SU-DHL-6 (cell line): ENCODE data around the gene DPEP1.

ENCODE experiments used
- H2AFZ ChIP-seq: fragments of 200-600 bp; sonication (generic); 2 replicates; pipeline ENCODE4 v1.6.1; 2014; ENCODE audit warnings: low read depth, mild to moderate bottlenecking, moderate library complexity, mixed read lengths, antibody characterized with exemption, low read length; ENCODE audit not compliant: severe bottlenecking
- H3F3A ChIP-seq: fragments of 200-600 bp; shearing (Covaris generic); 2 replicates; pipeline ENCODE4 v1.6.0; 2016; ENCODE audit warnings: antibody characterized with exemption, mild to moderate bottlenecking; ENCODE audit not compliant: insufficient read depth
- H3K27ac ChIP-seq: fragments of 200-600 bp; sonication (generic); 2 replicates; pipeline ENCODE4 v1.5.1; 2016; ENCODE audit warnings: low read depth, mild to moderate bottlenecking, low read length, moderate library complexity, mixed read lengths
- H3K27me3 ChIP-seq: fragments of 200-600 bp; sonication (generic), shearing (Covaris generic); 2 replicates; pipeline ENCODE4 v1.6.0; 2014; ENCODE audit warnings: mild to moderate bottlenecking, low read length
- H3K36me3 ChIP-seq: fragments of 200-600 bp; sonication (generic); 2 replicates; pipeline ENCODE4 v1.6.1; 2014; ENCODE audit warnings: mild to moderate bottlenecking, low read length, mixed read lengths
- H3K4me2 ChIP-seq: fragments of 300-600, 200-600 bp; shearing (Covaris generic), sonication (generic); 2 replicates; pipeline ENCODE4 v1.6.0; 2014; ENCODE audit warnings: low read length, low read depth, mild to moderate bottlenecking; ENCODE audit not compliant: poor library complexity, severe bottlenecking
- H3K4me3 ChIP-seq: fragments of 200-600 bp; sonication (generic); 2 replicates; pipeline ENCODE4 v1.5.1; 2014; ENCODE audit warnings: antibody characterized with exemption, low read length, mild to moderate bottlenecking, mixed read lengths; ENCODE audit not compliant: insufficient read depth, poor library complexity, severe bottlenecking
- H3K79me2 ChIP-seq: fragments of 200-600 bp; sonication (generic); 2 replicates; pipeline ENCODE4 v1.6.1; 2014; ENCODE audit warnings: mild to moderate bottlenecking, low read length, moderate library complexity; ENCODE audit not compliant: insufficient read depth
- H3K9ac ChIP-seq: fragments of 200-600 bp; sonication (generic); 2 replicates; pipeline ENCODE4 v1.7.0; 2014; ENCODE audit warnings: mild to moderate bottlenecking, low read length
- H3K9me2 ChIP-seq: fragments of 200-600 bp; sonication (generic); replicated peaks from 2 replicates; pipeline ENCODE4 v1.6.1; 2014; ENCODE audit warnings: low read length; ENCODE audit not compliant: insufficient read depth
- H3K9me3 ChIP-seq: fragments of 200-600 bp; sonication (generic); 2 replicates; pipeline ENCODE4 v1.6.1; 2014; ENCODE audit warnings: low read length, mixed read lengths; ENCODE audit not compliant: insufficient read depth
- H4K20me1 ChIP-seq: fragments of 200-600 bp; sonication (generic); 2 replicates; pipeline ENCODE4 v1.6.1; 2014; ENCODE audit warnings: low read depth, mild to moderate bottlenecking, antibody characterized with exemption, low read length, moderate library complexity, mixed read lengths
- EZH2phosphoT487 ChIP-seq: fragments of 200-600 bp; sonication (generic), shearing (Covaris generic); conservative IDR thresholded peaks from 2 replicates; pipeline ENCODE4 v1.6.1; 2018; ENCODE audit warnings: mild to moderate bottlenecking, antibody characterized with exemption, low read length, moderate library complexity, mixed read lengths
- TF ChIP-seq, protein P1 (sequence below): fragments of 200-600 bp; sonication (generic); IDR thresholded peaks from one replicate; pipeline ENCODE4 v1.5.1; 2017; ENCODE audit warnings: antibody characterized with exemption, mild to moderate bottlenecking, low read length, moderate library complexity; ENCODE audit not compliant: insufficient read depth, poor library complexity, severe bottlenecking

Gene DPEP1

DNA sequence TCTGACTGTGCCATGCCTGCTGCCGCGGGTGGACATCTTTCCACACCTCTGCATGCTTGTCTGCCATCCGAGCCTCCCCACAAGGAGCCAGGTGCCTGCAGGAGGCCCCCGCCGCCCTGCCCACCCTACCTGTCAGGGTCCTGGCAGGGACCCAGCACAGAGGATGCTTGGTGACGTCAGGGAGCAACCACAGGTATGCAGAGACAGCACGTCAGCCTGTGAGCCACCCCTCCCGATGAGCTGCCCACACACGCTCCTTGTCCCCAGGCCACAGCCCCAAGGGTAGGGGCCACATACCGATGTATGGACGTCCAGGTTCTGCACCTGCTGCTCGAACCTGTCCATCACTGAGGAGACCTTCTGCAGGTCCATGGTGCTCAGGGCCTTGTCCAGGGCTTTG is 33.5 kb downstream of the DPEP1 start:
- Histone ChIP-seq H3K4me3 (no peak overlapping the region), H2AFZ (no peak overlapping the region), H3K79me2 (0 out of 2 replicates have a peak, but pooled peaks cover 5% of the 10 kb centered on the region), H3K27ac (no peak overlapping the region), H4K20me1 (no peaks in the 10 kb centered on the region), H3K4me2 (no peak overlapping the region), H3K36me3 (no peaks in the 10 kb centered on the region), H3K27me3 (no peaks in the 10 kb centered on the region), H3K9ac (no peak overlapping the region), H3K9me3 (no peaks in the 10 kb centered on the region), H3F3A (no peaks in the 10 kb centered on the region), H3K9me2 (no peaks in the 10 kb centered on the region)
- no peak for TF ChIP-seq EZH2phosphoT487
- TF ChIP-seq, protein P1, sequence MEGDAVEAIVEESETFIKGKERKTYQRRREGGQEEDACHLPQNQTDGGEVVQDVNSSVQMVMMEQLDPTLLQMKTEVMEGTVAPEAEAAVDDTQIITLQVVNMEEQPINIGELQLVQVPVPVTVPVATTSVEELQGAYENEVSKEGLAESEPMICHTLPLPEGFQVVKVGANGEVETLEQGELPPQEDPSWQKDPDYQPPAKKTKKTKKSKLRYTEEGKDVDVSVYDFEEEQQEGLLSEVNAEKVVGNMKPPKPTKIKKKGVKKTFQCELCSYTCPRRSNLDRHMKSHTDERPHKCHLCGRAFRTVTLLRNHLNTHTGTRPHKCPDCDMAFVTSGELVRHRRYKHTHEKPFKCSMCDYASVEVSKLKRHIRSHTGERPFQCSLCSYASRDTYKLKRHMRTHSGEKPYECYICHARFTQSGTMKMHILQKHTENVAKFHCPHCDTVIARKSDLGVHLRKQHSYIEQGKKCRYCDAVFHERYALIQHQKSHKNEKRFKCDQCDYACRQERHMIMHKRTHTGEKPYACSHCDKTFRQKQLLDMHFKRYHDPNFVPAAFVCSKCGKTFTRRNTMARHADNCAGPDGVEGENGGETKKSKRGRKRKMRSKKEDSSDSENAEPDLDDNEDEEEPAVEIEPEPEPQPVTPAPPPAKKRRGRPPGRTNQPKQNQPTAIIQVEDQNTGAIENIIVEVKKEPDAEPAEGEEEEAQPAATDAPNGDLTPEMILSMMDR, result no peak

GRCh38 chr16:89651584-89651983 is 38.1 kb downstream of the DPEP1 start:
- no peaks in the 10 kb centered on the region for H3F3A ChIP-seq
- TF ChIP-seq EZH2phosphoT487, result no peak
- TF ChIP-seq, protein P1, result no peak
- no peak overlapping the region for H3K9ac ChIP-seq
- H3K27me3 ChIP-seq, result no peaks in the 10 kb centered on the region
- H4K20me1 ChIP-seq, result no peaks in the 10 kb centered on the region; the same call in 1 of the 2 replicates
- H3K9me3 ChIP-seq, result no peaks in the 10 kb centered on the region
- no peak overlapping the region for H3K4me2 ChIP-seq
- H3K79me2 ChIP-seq, result peaks cover 36% of the 10 kb centered on the region
- H3K27ac ChIP-seq, result no peak overlapping the region
- H3K4me3 ChIP-seq, result no peak overlapping the region
- no peaks in the 10 kb centered on the region for H3K36me3 ChIP-seq
- no peak overlapping the region for H2AFZ ChIP-seq
- H3K9me2 ChIP-seq, result no peaks in the 10 kb centered on the region

- H3K9me3 ChIP-seq, result no peaks in the 10 kb centered on the region
- H3K9me2 ChIP-seq, result no peaks in the 10 kb centered on the region
- H3F3A ChIP-seq, result no peaks in the 10 kb centered on the region
- H3K4me3 ChIP-seq, result no peak overlapping the region
- no peak overlapping the region for H3K27ac ChIP-seq
- H3K4me2 ChIP-seq, result no peak overlapping the region
- no peak for TF ChIP-seq EZH2phosphoT487
- TF ChIP-seq, protein P1, result no peak
- H4K20me1 ChIP-seq, result no peaks in the 10 kb centered on the region; the same call in 1 of the 2 replicates
- H3K27me3 ChIP-seq, result no peaks in the 10 kb centered on the region
- H3K36me3 ChIP-seq, result no peaks in the 10 kb centered on the region
- H3K79me2 ChIP-seq, result peaks cover 53% of the 10 kb centered on the region
- no peak overlapping the region for H2AFZ ChIP-seq
- no peak overlapping the region for H3K9ac ChIP-seq
These were observed 40.3 kb downstream of the DPEP1 start for GRCh38 chr16:89653656-89654295.
